HG03060 (cell line): Measurements from ENCODE around the gene KXD1.
"Not testable (repeated sequence)": the region's sequence is repeated elsewhere in the genome, so short reads cannot be mapped to it uniquely, and the experiment has no call there.

Experiments
- ATAC-seq: cut with Tn5 transposase; IDR thresholded peaks from one replicate; pipeline ENCODE4 v1.9.1; 2021; ENCODE audit warnings: low read depth, moderate number of reproducible peaks; ENCODE audit not compliant: unreplicated experiment

The KXD1 gene

GRCh38 chr19:18533058-18533457, 24.6 kb upstream of the KXD1 start:
- no peak for ATAC-seq

- no peak for ATAC-seq
These were observed 21.2 kb upstream of the KXD1 start for GRCh38 chr19:18536475-18536874.

GRCh38 chr19:18537431-18537830, 20.2 kb upstream of the KXD1 start:
- no peak for ATAC-seq

GRCh38 chr19:18538115-18538514, 19.6 kb upstream of the KXD1 start:
- no peak for ATAC-seq

GRCh38 chr19:18539372-18539771, 18.3 kb upstream of the KXD1 start:
- no peak for ATAC-seq

GRCh38 chr19:18540200-18540599, 17.5 kb upstream of the KXD1 start:
- not testable (repeated sequence) for ATAC-seq

- no peak for ATAC-seq
These were observed 16.2 kb upstream of the KXD1 start for GRCh38 chr19:18541258-18541991.

GRCh38 chr19:18541992-18542940, 15.4 kb upstream of the KXD1 start:
- ATAC-seq: no peak

GRCh38 chr19:18542941-18543813, 14.5 kb upstream of the KXD1 start, which contains the start of gene FKBP8:
Gene FKBP8, minus strand, starts transcription at chr19:18543573. Its CDS starts 1,603 bp downstream, at chr19:18541970.
- no peak for ATAC-seq

- no peak for ATAC-seq
These were observed 13.7 kb upstream of the KXD1 start for GRCh38 chr19:18543814-18544475.

- ATAC-seq: no peak
These were observed 6.0 kb upstream of the KXD1 start for GRCh38 chr19:18551631-18552030.

GRCh38 chr19:18558202-18558555, 509 bp downstream of the KXD1 start:
- ATAC-seq: no peak

- no peak for ATAC-seq
These were observed 934 bp downstream of the KXD1 start for GRCh38 chr19:18558604-18559003.

GRCh38 chr19:18559685-18560084, 2.0 kb downstream of the KXD1 start:
- ATAC-seq: no peak

- no peak for ATAC-seq
These were observed 4.4 kb downstream of the KXD1 start for GRCh38 chr19:18562086-18562485.

- no peak for ATAC-seq
These were observed 9.3 kb downstream of the KXD1 start for GRCh38 chr19:18566953-18567352.

- ATAC-seq: no peak
These were observed 10.7 kb downstream of the KXD1 start for GRCh38 chr19:18568367-18568766.

- peak; percentile 87 for ATAC-seq
These were observed 14.1 kb downstream of the KXD1 start, which contains the start of gene UBA52 for GRCh38 chr19:18571564-18572344. Gene UBA52, plus strand, starts transcription at chr19:18571857. Its CDS starts 1,444 bp downstream, at chr19:18573301.

- ATAC-seq: no peak
These were observed 17.1 kb downstream of the KXD1 start for GRCh38 chr19:18574691-18575291.
